HG03558 (cell line): ENCODE measurements around the gene ELFN2.
"Not testable (repeated sequence)": the region's sequence is repeated elsewhere in the genome, so short reads cannot be mapped to it uniquely, and the experiment has no call there.

Experiments used
- ATAC-seq: cut with Tn5 transposase; IDR thresholded peaks from one replicate; pipeline ENCODE4 v1.9.1; 2021; ENCODE audit warnings: moderate number of reproducible peaks; ENCODE audit not compliant: unreplicated experiment; ENCODE audit errors: extremely low read depth

ELFN2 gene

DNA sequence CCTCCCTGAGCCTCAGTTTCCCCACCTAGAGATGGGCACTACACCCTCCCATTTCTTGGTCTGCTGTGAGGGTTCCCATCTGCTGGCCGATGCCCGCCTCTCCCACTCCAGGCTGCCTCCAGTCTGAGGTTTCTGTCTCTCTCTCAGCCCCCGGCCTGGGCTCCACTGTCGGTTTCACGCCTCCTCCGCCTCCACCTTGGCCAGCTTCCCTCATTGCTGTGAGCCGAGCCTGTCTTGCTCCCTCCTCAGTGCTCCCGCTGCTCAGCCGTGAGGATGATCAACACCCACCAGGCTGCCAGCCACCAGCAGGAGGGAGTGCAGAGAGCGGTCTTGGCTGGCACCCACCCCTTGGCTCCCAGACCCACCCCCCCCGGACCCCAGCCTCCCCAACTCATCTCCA is 83.9 kb downstream of the ELFN2 start:
- no peak for ATAC-seq

DNA sequence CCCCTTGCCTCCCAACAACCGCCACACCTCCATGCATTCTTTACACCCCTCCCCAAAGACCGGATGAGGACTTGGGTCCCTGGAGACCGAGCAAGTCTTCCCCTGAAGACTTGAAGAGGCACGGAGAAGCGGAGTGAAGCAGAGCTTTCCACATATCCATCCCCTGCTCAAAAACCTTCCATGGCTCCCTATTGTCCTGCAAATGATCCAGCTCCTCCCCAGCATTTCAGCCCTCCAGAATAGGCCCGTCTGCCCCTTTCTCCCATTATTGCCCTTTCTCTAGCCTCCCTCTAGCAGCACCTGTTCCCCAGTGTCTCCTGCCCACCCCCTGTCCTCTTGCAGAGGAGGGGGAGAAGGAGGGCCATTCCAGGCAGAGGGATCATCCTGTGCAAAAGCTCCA is 85.2 kb downstream of the ELFN2 start:
- no peak for ATAC-seq

DNA sequence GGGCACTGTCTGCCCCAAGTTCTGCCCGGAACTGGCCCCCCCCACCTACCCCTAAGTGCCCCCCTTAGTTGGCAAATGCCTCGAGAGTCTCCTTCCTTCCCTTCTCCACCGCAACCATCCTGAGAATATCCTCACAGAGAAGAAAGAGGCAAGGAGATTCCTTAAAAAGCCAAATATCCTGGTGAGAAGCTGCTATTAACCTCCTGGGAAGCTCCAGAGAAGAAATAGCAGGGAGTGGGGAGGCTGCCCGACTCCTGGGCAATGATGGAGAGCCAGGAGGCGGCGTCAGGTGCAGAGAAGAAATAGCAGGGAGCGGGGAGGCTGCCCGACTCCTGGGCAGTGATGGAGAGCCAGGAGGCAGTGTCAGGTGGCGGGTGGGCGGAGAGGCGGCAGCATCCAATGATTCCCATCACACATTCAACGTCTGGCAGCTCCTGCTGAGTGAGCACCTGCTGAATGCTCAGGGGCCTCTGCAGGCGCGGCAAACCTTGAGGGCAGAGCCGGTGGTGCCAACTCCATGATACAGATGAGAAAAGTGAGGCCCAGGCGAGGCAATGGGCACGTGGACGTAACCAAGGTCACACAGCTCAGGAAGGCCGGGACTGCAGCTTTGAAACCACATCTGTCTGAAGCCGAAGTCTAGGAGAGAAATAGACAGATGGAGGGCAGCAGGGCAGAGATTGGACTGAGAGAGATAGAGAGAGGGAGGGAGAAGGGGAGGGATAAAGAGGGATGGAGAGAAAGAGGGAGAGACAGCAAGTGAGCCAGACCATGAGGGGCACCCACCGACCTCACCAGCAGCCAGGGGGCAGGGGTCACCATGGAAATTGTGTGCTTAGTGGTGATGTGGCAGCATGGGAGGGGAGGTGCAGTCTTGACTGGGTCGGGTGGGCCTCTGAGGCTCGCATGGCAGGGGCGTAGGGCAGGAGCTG is 86.7 kb downstream of the ELFN2 start:
- no peak for ATAC-seq

DNA sequence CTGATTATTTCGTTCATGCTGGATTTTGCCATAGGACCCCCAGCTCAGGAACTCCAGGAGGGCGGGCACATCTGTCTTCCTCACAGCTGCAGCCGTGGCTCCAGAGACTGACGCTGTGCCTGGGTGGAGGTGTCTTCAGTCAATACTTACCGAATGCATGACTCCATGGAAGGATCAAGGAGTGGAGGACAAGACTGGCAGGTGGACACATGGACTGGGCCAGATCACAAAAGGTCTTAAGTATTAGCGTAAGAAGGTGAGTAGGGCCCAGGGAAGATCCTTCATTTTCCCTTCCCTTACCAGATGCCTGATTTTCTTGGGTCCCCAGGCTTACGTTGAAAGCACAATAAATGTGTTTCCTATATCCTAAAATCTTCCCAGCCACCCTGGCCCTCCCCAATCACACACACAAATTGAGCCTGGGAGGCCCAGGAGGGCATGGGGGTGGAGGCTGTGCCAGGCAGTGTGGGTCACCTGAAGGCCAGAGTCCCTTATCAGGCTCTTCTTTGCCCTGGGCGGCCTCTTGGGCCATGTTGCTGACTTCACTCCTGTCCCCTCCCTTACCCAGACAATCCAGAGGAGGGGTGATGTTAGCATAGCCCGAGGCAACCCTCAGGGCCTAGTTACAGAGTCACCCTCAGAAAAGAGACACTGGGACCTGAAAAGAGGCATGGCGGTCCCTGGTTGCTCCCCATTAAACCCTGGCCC is 88.6 kb downstream of the ELFN2 start:
- ATAC-seq: no peak

DNA sequence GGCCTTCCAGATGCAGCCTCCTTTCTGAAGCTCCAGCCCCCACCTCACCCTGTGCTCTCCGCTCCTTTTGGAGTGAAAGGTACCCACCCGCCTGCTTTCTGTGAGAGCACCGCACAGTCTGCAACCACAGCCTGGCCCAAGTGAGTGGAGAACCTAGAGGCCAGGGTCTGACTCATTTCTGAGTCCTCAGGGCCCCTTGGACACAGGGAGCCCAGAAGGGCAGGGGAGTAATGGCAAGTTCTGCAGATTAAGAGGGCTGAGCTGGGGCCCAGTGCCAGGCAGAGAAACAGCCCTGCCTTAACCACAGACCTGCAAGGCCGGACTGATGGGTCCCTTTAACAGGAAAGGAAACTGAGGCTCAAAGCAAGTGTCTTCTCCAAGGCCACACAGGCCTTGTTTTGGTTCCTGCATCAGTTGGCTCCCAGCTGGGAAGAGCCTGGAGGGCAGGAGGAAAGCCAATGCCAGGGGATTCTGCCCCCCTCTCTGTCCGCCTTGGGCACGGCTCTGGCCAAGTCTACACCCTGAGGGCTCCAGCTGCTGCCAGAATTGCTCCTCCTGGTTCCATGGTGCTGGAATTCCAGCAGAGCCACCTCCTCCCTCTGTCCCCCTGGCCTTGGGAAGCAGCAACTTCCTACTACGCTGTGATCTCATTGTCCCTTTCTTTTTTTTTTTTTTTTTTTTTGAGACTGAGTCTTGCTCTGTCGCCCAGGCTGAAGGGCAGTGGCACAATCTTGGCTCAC is 89.9 kb downstream of the ELFN2 start:
- no peak for ATAC-seq

DNA sequence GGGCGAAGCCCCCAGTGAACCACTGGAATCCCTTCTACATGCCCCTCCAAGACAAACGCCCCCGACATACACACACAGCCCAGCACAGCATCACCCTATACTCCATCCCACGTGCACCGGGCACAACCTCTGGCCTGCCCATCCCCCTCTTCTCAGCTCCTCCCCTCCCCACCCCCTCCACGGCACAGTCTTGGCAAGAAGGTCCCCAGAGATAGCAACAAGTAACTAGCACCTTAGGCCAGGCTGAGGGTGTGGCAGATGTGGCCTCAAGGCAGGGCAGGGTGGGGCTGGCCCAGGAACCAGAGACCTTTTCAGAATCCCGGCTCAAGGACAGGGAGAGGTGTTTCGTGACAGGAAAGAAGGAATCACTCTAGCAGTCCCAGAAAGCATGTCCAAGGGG is 90.7 kb downstream of the ELFN2 start:
- no peak for ATAC-seq

DNA sequence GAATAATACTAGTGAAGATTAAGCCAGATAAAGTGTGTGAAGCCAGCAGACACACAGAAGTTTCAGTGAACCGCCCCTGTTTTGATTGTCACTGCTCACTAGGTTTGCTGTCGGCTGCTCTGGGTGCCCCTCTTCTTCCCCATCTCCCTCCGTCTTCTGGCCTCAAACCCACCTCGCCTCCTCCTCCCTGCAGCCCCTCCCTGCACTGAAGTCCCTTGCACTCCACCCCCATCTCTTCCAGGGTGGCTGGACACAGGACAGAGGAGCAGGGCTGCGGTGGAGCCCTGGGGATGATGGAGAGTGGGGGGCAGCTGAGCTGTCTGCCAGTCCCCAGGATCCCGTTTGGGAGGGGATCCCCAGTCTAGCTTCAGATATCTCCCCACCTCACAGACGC is 91.5 kb downstream of the ELFN2 start:
- no peak for ATAC-seq

DNA sequence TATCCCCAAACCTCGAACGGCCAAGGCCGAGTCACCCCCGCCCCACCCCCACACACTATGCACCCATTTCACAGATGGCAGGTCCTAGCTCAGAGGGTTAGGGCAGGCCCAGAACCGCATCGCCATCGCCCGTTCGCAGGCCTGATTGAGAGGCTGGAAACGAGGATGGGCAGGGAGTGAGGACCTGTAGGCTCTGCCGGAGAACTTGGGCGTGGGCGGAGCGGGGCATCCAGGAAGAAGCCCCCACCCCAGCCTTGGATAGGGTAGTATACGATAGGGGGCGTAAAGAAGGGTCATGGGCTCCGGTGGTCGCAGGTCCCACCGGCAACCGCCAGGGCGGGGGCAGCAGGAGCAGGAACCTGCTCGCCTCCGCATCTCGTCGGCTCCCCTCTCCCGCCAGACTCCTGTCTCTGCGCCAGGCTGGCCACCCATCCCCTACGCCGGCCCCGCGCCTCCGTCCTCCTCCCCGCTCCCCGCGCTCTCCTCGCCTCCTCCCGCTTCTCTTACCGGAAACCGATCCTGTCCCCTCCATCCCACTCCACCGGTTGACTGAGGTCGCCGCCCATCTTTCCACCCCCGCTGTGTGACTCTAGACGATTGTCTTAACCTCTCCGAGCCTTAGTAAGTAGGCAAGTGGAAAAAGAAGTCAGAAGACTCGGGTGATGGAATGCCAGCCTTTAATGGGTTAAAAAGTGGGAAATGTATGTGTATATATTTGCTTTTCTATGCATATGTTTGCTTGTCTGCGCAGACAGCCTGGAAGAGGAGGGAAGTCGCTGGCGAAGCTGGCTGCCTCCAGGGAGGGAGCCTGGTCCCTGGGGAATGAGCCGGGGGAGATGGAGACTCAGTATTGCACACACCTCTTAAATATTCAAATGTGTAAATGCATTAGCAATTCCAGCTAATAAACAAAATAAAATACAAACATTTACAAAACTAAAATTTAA is 92.1 kb downstream of the ELFN2 start:
- no peak for ATAC-seq

DNA sequence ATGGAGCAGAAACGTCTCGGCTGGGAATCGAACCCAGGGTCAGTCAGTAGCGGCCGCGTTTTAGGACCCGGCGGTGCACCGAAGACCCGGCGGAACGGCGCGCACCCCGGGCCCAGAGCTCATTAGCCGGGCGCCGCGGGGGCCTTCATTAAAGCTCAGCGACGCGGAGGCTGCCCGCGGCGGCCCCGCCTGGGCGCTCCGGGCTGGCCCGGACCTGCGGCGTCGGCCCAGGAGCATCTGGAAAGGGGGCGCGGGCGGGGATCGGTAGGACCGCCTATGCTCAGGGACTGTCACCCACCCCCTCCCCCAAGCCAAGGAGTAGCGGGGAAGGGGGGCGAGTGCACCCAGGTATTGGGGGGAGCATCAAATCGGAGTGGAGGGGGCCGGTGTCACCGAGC is 92.8 kb downstream of the ELFN2 start:
- ATAC-seq: no peak

DNA sequence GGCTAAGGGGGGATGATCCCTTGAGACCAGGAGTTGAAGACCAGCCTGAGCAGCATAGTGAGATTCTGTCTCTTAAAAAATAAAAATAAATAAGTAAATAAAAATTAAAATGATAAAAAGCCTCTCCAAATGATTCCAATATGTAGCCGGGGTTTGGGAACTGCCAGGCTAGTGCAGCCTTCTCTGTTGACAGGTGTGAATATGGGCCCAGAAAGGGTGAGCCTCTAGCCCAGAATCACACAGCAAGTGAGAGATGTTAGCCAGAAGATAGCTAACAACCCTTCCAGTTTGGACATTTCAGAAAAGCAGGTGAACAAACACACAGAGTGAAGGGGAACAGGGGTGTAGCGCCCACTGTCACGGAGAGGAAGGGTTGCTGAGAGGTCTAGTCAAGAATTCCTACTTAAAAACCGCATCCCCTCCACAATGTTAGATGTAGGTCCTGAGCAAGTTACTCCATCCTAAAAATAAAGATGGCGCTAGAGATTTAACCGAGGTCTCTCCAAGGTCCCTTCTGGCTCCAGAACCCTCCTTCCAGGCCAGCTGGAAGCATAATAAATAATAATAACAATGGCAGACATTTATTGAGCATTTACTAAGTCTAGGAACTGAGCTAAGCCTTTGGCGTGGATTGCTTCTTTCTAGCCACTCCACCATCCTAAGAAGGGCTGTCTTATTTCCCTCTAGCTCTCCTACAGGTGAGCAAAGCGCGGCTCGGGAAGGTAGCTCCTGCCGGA is 93.4 kb downstream of the ELFN2 start:
- ATAC-seq: no peak

DNA sequence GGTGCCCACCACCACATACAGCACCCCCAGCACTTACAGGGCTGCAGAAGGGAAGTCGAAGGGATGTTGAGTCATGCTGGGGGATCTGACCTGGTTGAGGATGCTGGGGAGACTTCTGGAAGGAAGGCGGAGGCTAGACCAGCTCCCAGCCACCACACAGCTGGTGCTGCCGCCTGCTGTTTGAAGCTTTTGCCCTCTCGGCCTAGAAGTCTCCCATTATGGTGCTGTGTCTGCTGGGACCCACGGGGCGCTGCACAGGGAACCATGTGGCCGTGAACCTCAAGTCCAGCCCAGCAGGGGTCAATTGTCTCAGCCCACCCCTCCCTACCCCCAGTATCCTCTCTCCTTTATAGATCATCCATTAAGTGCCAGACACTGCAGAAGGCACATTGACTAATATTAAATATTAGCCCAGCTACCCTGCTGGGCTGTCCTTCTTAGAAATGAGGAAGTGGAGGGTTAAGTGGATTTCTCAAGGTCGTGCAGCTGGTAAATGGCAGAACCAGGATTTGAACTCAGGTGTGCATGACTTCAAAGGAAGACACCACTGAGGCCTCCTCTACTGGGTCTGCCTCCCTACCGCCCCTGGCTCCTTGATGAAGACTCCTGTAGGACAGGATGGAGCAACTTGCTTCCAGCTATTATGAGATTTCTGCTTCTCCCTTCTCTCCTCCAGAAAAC is 95.3 kb downstream of the ELFN2 start:
- ATAC-seq: no peak

DNA sequence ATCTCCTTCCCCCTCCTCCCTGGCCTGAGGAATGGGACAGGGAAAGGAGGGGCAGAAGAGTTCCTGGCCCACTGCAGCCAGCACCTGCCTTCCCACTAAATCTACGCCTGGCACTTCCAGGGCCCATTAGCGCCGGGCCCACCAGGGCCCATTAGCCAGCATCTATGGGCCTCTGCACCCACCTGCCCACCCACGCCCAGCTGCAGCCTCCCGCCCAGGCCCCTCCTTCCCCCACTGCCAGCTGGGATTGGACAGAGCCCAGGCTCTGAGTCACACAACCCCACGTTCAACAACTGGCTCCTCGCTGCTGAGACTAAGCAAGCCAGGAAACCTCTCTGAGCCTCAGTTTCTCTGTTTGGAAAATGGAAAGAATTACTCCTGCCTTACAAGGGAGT is 96.2 kb downstream of the ELFN2 start:
- no peak for ATAC-seq

DNA sequence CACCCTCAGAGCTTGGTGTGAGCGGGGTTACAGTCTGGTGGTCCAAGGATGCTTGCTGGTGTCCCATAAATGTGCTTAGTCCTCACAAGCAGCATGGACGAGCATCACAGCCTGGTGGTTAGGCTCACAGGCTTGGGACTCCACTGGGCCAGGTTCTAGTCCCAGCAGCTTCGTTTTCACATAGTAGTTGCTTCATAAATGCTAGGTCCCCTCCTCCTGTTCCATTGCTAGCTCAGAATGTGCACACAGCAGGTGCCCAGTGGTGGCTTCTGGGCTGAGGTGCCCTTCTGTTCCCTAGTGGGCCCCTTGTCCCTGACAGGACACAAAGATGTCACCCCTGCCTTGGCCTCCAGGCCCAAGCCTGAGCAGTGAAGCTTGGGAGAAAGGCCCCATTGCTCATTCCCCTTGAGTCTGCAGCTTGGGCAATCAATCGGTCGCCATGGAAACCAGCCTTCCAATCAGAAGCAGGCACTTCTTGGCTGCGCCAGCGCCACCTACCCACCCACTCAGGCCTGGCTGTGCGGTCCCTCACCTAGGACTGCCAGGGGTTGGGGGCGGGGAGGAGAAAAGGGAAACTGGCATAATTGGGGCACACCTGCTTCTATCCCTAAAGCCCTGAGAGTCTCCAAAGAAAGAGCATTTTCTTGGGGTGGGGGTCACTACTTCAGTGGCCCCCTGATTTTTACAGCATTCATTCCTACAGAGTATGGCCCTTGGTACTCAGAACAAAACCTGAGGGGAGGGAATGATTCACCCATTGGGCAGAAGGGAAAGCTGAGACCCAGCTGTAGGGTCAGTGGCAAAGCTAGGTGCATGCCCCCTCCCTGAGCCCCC is 96.9 kb downstream of the ELFN2 start:
- no peak for ATAC-seq

DNA sequence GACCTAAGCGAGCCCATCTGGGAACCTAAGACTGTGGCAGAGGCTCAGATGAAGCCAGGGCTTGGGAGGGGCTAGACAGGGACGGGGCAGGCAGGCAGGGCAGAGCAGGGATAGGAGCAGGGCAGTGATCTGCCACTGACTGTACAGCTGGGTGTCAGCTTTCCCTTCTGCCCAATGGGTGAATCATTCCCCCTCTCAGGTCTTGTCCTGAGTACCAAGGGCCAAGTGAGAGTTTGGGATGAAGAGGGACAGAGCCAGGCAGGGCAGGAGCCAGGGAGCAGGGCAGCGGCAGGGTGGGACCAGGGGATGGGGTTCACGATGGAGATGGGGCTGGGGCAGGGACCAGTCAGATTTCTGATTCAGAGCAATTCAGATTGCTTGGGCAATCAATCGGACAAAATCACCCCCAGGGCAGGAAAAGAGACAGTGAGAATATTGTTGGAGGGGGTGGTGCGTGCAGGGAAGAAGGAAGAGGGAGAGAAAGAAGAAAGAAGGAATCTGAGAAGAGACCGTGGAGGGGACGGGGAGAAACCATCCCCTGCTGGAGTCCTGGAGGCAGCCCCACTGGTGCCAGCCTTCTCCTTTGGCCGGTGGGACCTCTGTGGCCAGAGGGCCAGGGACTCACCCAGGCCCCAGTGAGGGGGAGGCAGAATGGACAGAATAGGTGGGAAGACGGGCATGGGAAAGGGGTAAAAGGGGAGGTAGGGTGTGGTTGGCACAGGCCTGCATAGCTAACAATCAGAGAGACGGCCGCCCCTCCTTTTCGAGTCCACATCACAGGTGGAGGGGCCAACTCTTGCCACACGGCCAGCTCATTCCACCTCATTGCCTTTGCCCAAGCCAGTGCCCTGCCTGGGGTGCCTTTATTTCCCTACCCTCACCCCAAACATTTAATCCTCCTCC is 97.8 kb downstream of the ELFN2 start:
- ATAC-seq: no peak

DNA sequence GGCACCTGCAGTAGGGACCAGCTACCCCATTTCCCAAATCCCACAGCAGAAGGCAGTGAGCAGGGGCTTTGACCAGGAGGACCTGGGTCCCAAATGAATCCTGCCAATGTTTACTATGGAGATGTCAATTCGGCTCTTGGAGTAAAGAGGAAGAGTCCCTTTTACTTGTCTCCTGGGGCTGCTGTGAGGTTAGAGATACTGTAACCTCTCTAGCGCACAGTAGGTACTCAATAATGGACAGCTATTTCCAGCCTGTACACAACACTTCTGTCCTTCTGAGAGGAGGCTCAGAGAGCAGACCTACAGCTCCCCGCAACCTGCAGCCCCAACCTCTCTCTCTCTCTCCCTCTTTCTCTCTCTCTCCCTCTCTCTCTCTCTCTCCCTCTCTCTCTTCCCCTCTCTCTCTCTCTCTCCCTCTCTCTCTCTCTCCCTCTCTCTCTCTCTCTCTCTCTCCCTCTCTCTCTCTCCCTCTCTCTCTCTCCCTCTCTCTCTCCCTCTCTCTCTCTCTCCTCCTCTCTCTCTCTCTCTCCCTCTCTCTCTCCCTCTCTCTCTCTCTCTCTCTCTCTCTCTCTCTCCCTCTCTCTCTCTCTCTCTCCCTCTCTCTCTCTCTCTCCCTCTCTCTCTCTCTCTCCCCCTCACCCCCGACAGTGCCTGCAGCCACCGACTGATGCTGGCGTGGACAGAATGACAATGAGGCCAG is 98.6 kb downstream of the ELFN2 start:
- ATAC-seq: not testable (repeated sequence)

DNA sequence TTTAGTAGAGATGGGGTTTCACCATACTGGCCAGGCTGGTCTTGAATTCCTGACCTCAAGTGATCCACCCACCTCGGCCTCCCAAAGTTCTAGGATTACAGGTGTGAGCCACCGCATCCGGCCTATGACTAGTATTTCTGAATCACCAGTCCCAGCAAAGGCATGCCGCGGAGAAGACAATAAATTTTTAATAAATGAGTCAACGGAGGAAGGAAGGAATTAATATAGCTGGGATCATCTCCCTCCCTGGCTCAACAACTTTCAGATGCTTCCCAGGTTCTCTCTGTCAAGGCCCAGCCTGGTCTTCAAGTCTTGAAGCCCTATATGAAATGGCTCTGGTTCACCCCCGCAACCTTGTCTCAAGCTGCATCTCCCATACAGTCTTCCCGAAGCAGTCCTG is 99.3 kb downstream of the ELFN2 start:
- ATAC-seq: no peak
